ENCODE measurements around the gene MEX3D.

DNA sequence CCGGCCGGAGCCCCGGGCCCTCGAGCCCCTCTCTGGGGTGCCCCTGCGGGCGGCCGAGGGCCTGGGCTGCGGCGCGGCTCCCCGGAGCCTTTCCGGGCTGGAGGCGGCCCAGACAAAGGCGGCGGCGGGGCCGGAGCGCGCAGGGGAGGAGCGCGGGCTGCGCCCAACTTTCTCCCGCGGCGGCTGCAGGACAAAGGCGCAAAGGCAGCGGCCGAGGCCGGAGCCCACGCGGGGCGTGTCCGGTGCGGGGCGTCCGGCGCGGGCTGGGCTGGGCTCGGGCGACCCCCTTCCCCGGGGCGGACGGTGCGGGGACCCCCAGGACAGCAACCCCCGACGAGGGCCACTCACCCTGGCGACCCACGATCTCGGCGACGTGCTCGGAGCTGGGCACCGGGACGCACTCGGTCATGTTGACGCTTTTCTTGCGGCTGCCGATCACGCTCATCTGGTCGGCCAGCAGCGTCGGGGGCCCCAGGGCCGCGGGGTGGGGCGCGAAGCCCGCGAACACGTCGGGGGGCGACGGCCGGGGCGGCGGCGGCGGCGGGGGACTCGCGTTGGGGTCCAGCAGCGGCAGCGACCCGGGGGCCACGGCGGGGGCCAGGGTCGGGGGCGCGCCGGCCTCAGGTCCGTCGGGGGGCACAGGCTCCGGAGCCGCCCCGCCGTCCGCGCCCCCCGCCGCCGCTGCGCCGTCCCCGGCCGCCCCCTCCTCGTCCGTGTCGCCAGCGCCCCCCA lies 843 bp downstream of the MEX3D start:
- TF ChIP-seq SIN3A (IDR thresholded peaks at IDR 0.05; ENCODE audit: borderline replicate concordance, insufficient read depth, low read length) (no peak), POLR2AphosphoS5 (IDR thresholded peaks at IDR 0.05; ENCODE audit: low read depth, low read length) (no peak), TAF1 (IDR thresholded peaks at IDR 0.05; ENCODE audit: borderline replicate concordance, insufficient read depth, low read length) (no peak)
- TF ChIP-seq, protein P1, sequence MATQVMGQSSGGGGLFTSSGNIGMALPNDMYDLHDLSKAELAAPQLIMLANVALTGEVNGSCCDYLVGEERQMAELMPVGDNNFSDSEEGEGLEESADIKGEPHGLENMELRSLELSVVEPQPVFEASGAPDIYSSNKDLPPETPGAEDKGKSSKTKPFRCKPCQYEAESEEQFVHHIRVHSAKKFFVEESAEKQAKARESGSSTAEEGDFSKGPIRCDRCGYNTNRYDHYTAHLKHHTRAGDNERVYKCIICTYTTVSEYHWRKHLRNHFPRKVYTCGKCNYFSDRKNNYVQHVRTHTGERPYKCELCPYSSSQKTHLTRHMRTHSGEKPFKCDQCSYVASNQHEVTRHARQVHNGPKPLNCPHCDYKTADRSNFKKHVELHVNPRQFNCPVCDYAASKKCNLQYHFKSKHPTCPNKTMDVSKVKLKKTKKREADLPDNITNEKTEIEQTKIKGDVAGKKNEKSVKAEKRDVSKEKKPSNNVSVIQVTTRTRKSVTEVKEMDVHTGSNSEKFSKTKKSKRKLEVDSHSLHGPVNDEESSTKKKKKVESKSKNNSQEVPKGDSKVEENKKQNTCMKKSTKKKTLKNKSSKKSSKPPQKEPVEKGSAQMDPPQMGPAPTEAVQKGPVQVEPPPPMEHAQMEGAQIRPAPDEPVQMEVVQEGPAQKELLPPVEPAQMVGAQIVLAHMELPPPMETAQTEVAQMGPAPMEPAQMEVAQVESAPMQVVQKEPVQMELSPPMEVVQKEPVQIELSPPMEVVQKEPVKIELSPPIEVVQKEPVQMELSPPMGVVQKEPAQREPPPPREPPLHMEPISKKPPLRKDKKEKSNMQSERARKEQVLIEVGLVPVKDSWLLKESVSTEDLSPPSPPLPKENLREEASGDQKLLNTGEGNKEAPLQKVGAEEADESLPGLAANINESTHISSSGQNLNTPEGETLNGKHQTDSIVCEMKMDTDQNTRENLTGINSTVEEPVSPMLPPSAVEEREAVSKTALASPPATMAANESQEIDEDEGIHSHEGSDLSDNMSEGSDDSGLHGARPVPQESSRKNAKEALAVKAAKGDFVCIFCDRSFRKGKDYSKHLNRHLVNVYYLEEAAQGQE (IDR thresholded peaks at IDR 0.05; ENCODE audit: insufficient read depth in 1 of 2, low read depth in 2 of 2, low read length in 2 of 2): no peak

Measured in PFSK-1 (cell line).